Natural killer cell (primary cell): ENCODE results near the gene EEFSEC. TPM values are rescaled to one million over a fixed set of nuclear protein-coding genes. Genes with fewer than 3 reads are reported as not detected.

Source experiments
- ATAC-seq, 3 donors: fragments of 150-1000 bp in 2 of 3; fragments of 200-7000 bp in 1 of 3; cut with Tn5 transposase; 1 replicate in 1 of 3; 2 replicates in 2 of 3; pipeline ENCODE4 v1.10.0; 2021; ENCODE audit warnings: mild to moderate bottlenecking in 2 of 3, moderate library complexity in 2 of 3
- DNase-seq, 2 donors: peaks; one replicate each; pipeline versions ENCODE4 v3.0.0 to v3.0.0-alpha.2; 2013 to 2021; ENCODE audit warnings: mixed read lengths in 1 of 2
- H3K27ac ChIP-seq: one replicate; pipeline ENCODE4 v1.5.1; 2013; ENCODE audit warnings: mild to moderate bottlenecking, low read length
- H3K27me3 ChIP-seq: one replicate; pipeline ENCODE4 v1.6.1; 2013; ENCODE audit warnings: low read length; ENCODE audit not compliant: control insufficient read depth, insufficient read depth
- H3K36me3 ChIP-seq: one replicate; pipeline ENCODE4 v1.6.1; 2013; ENCODE audit warnings: low read length; ENCODE audit not compliant: control insufficient read depth, insufficient read depth
- H3K4me1 ChIP-seq: one replicate; pipeline ENCODE4 v1.6.1; 2013; ENCODE audit warnings: low read length; ENCODE audit not compliant: control insufficient read depth, insufficient read depth
- H3K4me3 ChIP-seq: one replicate; pipeline ENCODE4 v1.5.1; 2013; ENCODE audit warnings: low read length
- H3K9me3 ChIP-seq: one replicate; pipeline ENCODE4 v1.6.1; 2013; ENCODE audit warnings: low read length; ENCODE audit not compliant: control insufficient read depth, insufficient read depth
- H3K27ac Mint-ChIP-seq, 2 donors: one replicate each; pipeline ENCODE4 v1.8.0; 2022; ENCODE audit warnings: mild to moderate bottlenecking in 2 of 2, mixed read lengths in 2 of 2, moderate library complexity in 1 of 2
- H3K27me3 Mint-ChIP-seq, 2 donors: one replicate each; pipeline ENCODE4 v1.8.0; 2022; ENCODE audit warnings: low read depth in 2 of 2, mixed read lengths in 2 of 2
- H3K36me3 Mint-ChIP-seq: one replicate; pipeline ENCODE4 v1.8.0; 2022; ENCODE audit warnings: mixed read lengths
- H3K4me1 Mint-ChIP-seq, 2 donors: one replicate each; pipeline ENCODE4 v1.8.0; 2022; ENCODE audit warnings: mixed read lengths in 2 of 2
- H3K4me3 Mint-ChIP-seq: one replicate; pipeline ENCODE4 v1.8.0; 2022; ENCODE audit warnings: mild to moderate bottlenecking, moderate library complexity, mixed read lengths
- H3K9me3 Mint-ChIP-seq, 2 donors: one replicate each; pipeline ENCODE4 v1.8.0; 2022; ENCODE audit warnings: mixed read lengths in 2 of 2
- WGBS: methylation state at CpG from one replicate; pipeline ENCODE4 v1.1.7; 2013; ENCODE audit warnings: missing lambda C conversion rate; ENCODE audit not compliant: insufficient coverage; 5-methylcytosine and 5-hydroxymethylcytosine counted together
- intact Hi-C: fragments of 100-400 bp; cut with micrococcal nuclease; formaldehyde crosslinking; loops from one replicate; pipeline ENCODE4 v1.14.2; 2022
- total RNA-seq, 4 donors: library from RNA; stranded (reverse); fragments of 120-200 nt in 1 of 4; gene quantifications; one replicate each; pipeline versions ENCODE4 v1.2.3 to v1.2.4, GENCODE V29; 2013 to 2022
- TF ChIP-seq, protein P1 (sequence below): fragments of 200-600 bp; IDR thresholded peaks from one replicate; pipeline ENCODE4 v1.8.0; 2022; ENCODE audit warnings: antibody characterized with exemption

EEFSEC gene
- total RNA-seq, 3 donors from 2014 or later (not counting 1 experiment from before 2014, with no cell fraction given): 16.7 to 18.9 (median 17.6) TPM

DNA sequence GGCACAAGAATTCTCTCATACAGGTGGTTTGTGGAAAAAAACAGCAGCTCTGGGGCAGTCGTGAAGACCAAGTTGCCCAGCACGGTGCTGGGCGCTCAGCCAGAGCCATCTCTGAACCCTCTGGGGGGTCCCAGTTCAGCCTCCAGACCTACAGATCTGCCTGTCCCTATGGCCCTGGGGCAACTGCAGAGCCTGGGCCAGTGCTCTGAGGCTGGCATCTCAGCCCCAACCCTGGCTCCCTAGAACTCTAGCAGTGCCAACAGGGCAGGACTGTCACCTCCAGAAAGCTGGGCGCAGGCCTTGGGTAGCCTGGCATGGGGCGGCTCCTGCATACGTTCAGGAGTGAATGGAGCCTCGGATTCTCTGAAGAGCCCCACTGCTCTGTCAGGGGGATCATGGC lies 268.7 kb downstream of the EEFSEC start:
- no peak overlapping the region for H3K4me3 Mint-ChIP-seq
- DNase-seq (no peak), ATAC-seq (no peak)
- TF ChIP-seq, protein P1, sequence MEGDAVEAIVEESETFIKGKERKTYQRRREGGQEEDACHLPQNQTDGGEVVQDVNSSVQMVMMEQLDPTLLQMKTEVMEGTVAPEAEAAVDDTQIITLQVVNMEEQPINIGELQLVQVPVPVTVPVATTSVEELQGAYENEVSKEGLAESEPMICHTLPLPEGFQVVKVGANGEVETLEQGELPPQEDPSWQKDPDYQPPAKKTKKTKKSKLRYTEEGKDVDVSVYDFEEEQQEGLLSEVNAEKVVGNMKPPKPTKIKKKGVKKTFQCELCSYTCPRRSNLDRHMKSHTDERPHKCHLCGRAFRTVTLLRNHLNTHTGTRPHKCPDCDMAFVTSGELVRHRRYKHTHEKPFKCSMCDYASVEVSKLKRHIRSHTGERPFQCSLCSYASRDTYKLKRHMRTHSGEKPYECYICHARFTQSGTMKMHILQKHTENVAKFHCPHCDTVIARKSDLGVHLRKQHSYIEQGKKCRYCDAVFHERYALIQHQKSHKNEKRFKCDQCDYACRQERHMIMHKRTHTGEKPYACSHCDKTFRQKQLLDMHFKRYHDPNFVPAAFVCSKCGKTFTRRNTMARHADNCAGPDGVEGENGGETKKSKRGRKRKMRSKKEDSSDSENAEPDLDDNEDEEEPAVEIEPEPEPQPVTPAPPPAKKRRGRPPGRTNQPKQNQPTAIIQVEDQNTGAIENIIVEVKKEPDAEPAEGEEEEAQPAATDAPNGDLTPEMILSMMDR: no peak
- intact Hi-C loops: no loop called here
- H3K27me3 ChIP-seq: no peaks in the 10 kb centered on the region
- no peaks in the 10 kb centered on the region for H3K9me3 Mint-ChIP-seq
- H3K4me3 ChIP-seq: no peak overlapping the region
- no peak overlapping the region for H3K27ac ChIP-seq
- 93% methylated on average over 7 of the region's 7 CpGs for WGBS
- no peak overlapping the region for H3K27ac Mint-ChIP-seq
- H3K4me1 ChIP-seq: peaks cover 9% of the 10 kb centered on the region
- no peaks in the 10 kb centered on the region for H3K9me3 ChIP-seq
- H3K4me1 Mint-ChIP-seq: no peaks in the 10 kb centered on the region
- no peaks in the 10 kb centered on the region for H3K36me3 ChIP-seq
- H3K36me3 Mint-ChIP-seq: no peaks in the 10 kb centered on the region
- H3K27me3 Mint-ChIP-seq: no peaks in the 10 kb centered on the region

DNA sequence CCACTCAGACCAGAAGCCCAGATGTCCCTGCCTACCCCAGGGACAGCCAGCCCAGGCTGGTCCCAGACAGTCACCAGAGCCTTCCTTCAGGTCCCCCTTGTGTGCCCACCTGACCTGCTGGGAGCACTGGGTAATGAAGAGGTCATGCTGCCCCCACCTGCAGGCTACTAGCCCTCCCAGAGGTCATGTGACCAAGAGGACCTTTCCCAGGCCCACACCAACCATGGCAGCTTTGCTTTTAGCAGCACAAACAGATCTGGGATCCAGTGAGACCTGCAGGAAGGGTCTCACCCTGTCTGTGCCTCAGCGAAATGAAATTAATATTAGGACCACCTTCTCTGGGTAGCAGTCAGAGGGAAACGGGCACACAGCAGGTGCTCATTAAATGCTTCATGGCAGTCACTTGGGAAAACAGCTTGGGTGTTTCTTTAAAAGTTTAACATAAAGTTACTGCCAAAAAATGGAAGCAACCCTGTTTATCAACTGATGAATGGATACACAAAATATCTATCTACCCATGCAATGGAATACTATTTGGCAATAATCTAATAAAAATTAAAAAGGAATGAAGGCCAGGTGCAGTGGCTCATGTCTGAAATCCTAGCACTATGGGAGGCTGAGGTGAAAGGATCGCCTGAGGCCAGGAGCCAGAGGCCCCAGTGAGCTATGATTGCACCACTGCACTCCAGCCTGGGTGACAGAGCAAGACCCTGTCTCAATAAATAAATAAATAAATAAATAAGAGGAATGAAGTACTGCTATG lies 269.7 kb downstream of the EEFSEC start:
- WGBS: 95% methylated on average over 3 of the region's 3 CpGs

DNA sequence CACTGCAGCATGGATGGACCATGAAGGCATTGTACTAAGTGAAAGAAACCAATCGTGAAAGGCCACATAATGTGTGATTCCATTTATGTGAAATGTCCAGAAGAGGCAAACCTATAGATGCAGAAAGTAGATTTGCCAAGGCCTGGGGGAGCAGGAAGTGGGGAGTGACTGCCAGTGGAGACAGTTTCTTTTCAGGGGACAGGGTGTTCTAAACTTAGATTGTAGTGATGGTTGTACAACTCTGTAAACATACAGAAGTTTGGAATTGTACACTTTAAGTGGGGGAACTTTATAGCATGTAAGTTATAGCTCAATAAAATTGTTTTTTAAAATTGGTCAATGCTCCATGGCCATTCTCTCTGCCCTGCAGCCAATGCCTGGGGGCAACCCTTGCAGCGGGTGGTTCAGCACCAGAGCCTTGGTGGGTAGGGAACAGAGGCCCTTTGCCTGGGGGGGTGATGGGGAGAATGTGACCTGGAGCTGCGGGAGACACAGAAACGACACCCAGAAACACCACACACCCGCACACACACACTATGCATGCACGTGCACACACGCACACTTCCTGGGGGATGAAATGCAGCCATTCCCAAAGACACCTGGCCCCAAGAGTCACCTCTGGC lies 270.4 kb downstream of the EEFSEC start:
- no peak overlapping the region for H3K27ac Mint-ChIP-seq
- TF ChIP-seq, protein P1: no peak
- 91% methylated on average over 5 of the region's 7 CpGs for WGBS
- H3K9me3 Mint-ChIP-seq: no peaks in the 10 kb centered on the region
- no peaks in the 10 kb centered on the region for H3K4me1 Mint-ChIP-seq
- Histone ChIP-seq H3K36me3 (no peaks in the 10 kb centered on the region), H3K9me3 (no peaks in the 10 kb centered on the region), H3K27me3 (no peaks in the 10 kb centered on the region), H3K27ac (no peak overlapping the region), H3K4me1 (peaks cover 9% of the 10 kb centered on the region), H3K4me3 (no peak overlapping the region)
- intact Hi-C loops: no loop called here
- no peak overlapping the region for H3K4me3 Mint-ChIP-seq
- H3K27me3 Mint-ChIP-seq: peaks cover 0 to 8% of the 10 kb centered on the region in 2 donors
- no peaks in the 10 kb centered on the region for H3K36me3 Mint-ChIP-seq
- DNase-seq (no peak), ATAC-seq (no peak)

More for the DNA sequence above, 269.7 kb downstream of the EEFSEC start:
- H3K4me3 Mint-ChIP-seq: no peak overlapping the region
- Histone ChIP-seq H3K36me3 (no peaks in the 10 kb centered on the region), H3K27ac (no peak overlapping the region), H3K9me3 (no peaks in the 10 kb centered on the region), H3K4me1 (peaks cover 9% of the 10 kb centered on the region), H3K27me3 (no peaks in the 10 kb centered on the region), H3K4me3 (no peak overlapping the region)
- intact Hi-C loops: no loop called here
- H3K36me3 Mint-ChIP-seq: no peaks in the 10 kb centered on the region
- ATAC-seq: no peak
- no peak overlapping the region for H3K27ac Mint-ChIP-seq
- H3K9me3 Mint-ChIP-seq: no peaks in the 10 kb centered on the region
- TF ChIP-seq, protein P1: no peak
- peaks cover 0 to 1% of the 10 kb centered on the region in 2 donors for H3K27me3 Mint-ChIP-seq
- H3K4me1 Mint-ChIP-seq: no peaks in the 10 kb centered on the region
- no peak for DNase-seq
